Measurements from ENCODE around the gene NUP93. TPM values are rescaled to one million over a fixed set of nuclear protein-coding genes. Genes with fewer than 3 reads are reported as not detected.

The NUP93 gene
- total RNA-seq, 2 donors from 2014 or later, result 18.1 to 19.8 TPM

DNA sequence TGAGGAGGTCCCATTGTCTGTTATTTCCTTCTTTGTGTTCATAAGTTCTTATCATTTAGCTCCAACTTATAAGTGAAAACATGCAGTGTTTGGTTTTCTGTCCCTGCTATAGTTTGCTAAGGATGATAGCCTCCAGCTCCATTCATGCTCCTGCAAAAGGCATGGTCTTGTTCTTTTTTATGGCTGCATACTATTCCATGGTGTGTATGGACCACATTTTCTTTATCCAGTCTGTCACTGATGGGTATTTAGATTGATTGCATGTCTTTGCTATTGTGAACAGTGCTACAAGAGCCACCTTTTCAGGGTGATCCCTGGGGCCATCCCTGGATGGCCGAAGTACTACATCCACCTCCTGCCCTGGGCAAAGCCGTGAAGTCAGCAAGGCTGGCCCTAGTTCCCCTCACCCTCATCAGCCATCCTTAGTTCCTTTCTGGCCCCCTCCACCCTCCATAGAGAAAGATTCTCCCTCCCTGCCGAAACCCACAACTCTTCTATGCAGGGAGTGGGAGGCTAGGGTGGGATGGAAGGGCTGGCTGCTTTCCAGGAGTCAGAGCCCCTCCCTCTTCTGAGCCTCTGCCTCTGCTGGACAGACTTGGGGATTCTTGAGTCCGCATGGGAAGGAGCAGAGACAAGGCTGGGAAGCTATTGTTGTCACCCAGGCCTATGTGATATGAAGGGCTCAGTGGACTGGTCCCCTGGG, 39.4 kb upstream of the NUP93 start:
- DNase-seq (ENCODE audit: low spot score), result no peak
- no peaks in the 10 kb centered on the region for H3K27me3 ChIP-seq
- no peak for TF ChIP-seq CTCF (IDR thresholded peaks at IDR 0.05)
- H3K4me1 ChIP-seq, result no peaks in the 10 kb centered on the region
- no peak overlapping the region for H3K4me3 ChIP-seq
- H3K27ac ChIP-seq, result no peak overlapping the region
- H3K36me3 ChIP-seq, result no peaks in the 10 kb centered on the region
- H3K9me3 ChIP-seq, result no peaks in the 10 kb centered on the region

- Histone ChIP-seq H3K9me3 (no peaks in the 10 kb centered on the region), H3K4me3 (no peak overlapping the region), H3K36me3 (no peaks in the 10 kb centered on the region), H3K4me1 (no peaks in the 10 kb centered on the region), H3K27ac (no peak overlapping the region), H3K27me3 (no peaks in the 10 kb centered on the region)
- TF ChIP-seq CTCF (IDR thresholded peaks at IDR 0.05), result no peak
- DNase-seq (ENCODE audit: low spot score), result no peak
These were observed 38.0 kb upstream of the NUP93 start for GRCh38 chr16:56691885-56692284.

GRCh38 chr16:56695246-56695645, 34.7 kb upstream of the NUP93 start:
- no peaks in the 10 kb centered on the region for H3K36me3 ChIP-seq
- TF ChIP-seq CTCF (IDR thresholded peaks at IDR 0.05), result no peak
- H3K27me3 ChIP-seq, result no peaks in the 10 kb centered on the region
- no peak overlapping the region for H3K4me3 ChIP-seq
- H3K4me1 ChIP-seq, result no peaks in the 10 kb centered on the region
- DNase-seq (ENCODE audit: low spot score), result no peak
- H3K27ac ChIP-seq, result no peak overlapping the region
- no peaks in the 10 kb centered on the region for H3K9me3 ChIP-seq

DNA sequence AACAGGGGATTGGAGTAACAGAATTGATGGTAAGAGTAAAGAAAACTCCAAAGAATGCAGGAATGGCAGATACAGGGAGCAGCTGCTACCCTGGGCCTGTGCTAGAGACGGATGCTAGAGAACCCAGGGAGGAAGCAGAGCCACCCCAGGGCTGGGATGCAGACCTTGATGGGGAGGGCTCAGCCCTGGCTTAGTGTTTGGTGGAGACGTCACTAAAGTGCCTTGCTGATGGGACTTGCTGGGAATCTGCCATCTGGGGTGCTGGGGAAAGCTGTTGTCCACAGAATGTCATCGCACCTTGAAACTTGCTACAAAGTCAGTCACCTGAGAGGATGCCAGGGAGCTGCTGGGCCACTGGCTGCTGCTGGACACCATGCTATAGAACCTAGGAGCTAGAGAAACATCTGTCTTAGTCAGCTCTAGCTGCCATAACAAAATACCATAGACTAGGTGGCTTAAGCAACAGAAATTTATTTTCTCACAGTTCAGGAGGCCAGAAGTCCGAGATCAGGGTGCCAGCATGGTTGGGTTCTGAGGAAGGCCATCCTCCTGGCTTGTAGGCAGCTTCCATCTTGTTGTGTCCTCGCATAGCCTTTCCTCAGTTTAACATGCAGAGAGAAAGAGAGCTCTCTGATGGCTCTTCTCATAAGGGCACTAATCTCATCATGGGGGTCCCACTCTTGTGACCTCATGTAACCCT, 32.3 kb upstream of the NUP93 start:
- H3K27ac ChIP-seq, result no peak overlapping the region
- H3K27me3 ChIP-seq, result no peaks in the 10 kb centered on the region
- no peak for TF ChIP-seq CTCF (IDR thresholded peaks at IDR 0.05)
- no peak for DNase-seq (ENCODE audit: low spot score)
- no peaks in the 10 kb centered on the region for H3K36me3 ChIP-seq
- no peak overlapping the region for H3K4me3 ChIP-seq
- H3K4me1 ChIP-seq, result peaks cover 0 to 3% of the 10 kb centered on the region in 2 donors
- H3K9me3 ChIP-seq, result no peaks in the 10 kb centered on the region

- peaks cover 0 to 3% of the 10 kb centered on the region in 2 donors for H3K4me1 ChIP-seq
- no peak overlapping the region for H3K4me3 ChIP-seq
- no peaks in the 10 kb centered on the region for H3K9me3 ChIP-seq
- TF ChIP-seq CTCF (IDR thresholded peaks at IDR 0.05), result no peak
- no peaks in the 10 kb centered on the region for H3K27me3 ChIP-seq
- H3K27ac ChIP-seq, result no peak overlapping the region
- H3K36me3 ChIP-seq, result no peaks in the 10 kb centered on the region
- no peak for DNase-seq (ENCODE audit: low spot score)
These were observed 29.7 kb upstream of the NUP93 start for GRCh38 chr16:56700195-56700594.

All from right atrium auricular region (tissue), 2 donors.